Memory B cell (primary cell): ENCODE results near the gene ESAM.

Experiments used
- ATAC-seq: fragments of 150-1000 bp; cut with Tn5 transposase; 2 replicates; pipeline ENCODE4 v1.10.0; 2021; ENCODE audit warnings: low read depth, mild to moderate bottlenecking, moderate library complexity
- DNase-seq, 2 donors: peaks; one replicate each; pipeline ENCODE4 v3.0.0; 2022; ENCODE audit warnings: low spot score in 2 of 2
- H3K27ac Mint-ChIP-seq: one replicate; pipeline ENCODE4 v1.8.0; 2022; ENCODE audit warnings: mild to moderate bottlenecking, moderate library complexity, mixed read lengths
- H3K27me3 Mint-ChIP-seq: one replicate; pipeline ENCODE4 v1.8.0; 2022; ENCODE audit warnings: mixed read lengths
- H3K36me3 Mint-ChIP-seq: one replicate; pipeline ENCODE4 v1.8.0; 2022; ENCODE audit warnings: mild to moderate bottlenecking, mixed read lengths
- H3K4me1 Mint-ChIP-seq: one replicate; pipeline ENCODE4 v1.8.0; 2022; ENCODE audit warnings: mixed read lengths
- H3K4me3 Mint-ChIP-seq: one replicate; pipeline ENCODE4 v1.8.0; 2022; ENCODE audit warnings: mild to moderate bottlenecking, moderate library complexity, mixed read lengths
- H3K9me3 Mint-ChIP-seq: one replicate; pipeline ENCODE4 v1.8.0; 2022; ENCODE audit warnings: mixed read lengths

ESAM gene

DNA sequence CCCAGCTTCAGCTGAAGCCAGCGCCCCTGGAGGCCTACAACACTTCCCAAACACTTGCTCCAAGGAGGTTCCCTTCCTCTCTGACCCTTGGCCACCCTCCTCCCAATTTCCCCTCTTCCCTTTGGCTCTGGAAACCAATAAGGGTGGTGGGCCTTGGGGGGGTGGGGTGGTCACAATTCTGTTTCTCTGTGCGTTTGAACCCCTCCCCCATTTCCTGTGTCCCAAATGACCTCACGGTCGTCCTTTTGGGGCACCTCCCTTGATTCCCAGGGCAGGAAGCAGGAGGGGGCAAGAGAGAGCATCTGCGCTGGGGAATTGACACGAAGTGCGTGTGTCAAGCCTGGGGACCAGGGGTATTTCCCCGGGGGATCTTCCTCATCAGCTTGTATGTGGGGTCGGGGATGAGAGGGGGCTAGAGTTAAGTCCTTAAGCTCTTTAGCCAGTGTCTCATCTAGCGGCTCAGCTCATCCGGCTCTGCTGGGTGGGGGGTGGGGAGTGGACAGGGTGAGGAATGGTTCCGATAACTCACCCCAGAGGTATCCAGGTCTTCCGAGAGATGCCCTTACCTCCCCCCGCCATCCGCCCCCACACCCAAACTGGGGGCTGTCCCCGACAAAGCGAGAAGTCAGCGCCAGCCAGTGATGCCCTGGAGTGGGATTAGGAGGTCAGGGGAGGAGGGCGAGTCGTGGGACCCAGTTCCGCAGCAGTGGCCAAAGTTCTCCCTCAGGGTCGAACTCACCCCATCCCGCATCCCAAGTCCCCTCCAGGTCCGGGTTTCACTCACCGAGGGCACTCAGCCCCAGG, 587 bp downstream of the ESAM start:
- H3K27me3 Mint-ChIP-seq, result peaks cover 14% of the 10 kb centered on the region
- H3K27ac Mint-ChIP-seq, result peak overlapping the region; percentile 69
- H3K4me1 Mint-ChIP-seq, result peaks cover 37% of the 10 kb centered on the region
- peak overlapping the region; percentile 70 for H3K4me3 Mint-ChIP-seq
- ATAC-seq (no peak), DNase-seq (no peak)
- H3K36me3 Mint-ChIP-seq, result no peaks in the 10 kb centered on the region
- H3K9me3 Mint-ChIP-seq, result no peaks in the 10 kb centered on the region

DNA sequence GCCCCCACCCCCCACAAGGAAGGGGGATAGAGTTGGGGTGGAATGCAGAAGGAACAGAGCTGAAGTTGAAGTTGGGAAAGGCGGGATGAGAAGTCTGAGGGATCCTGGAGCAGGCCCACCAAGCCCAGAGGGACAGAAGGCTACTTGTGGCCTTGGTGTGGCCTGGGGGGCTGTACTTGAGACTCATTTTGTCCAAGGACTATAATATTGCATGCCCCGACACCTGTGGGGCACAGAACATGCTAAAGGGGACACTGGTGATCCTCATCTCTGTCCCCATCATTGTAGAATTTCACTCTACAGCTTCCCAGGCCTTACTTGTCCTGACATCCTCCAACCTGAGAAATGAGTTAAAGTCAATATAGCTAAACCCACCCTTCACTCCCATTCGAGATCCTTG, 1.3 kb downstream of the ESAM start:
- no peak for ATAC-seq
- peaks cover 20% of the 10 kb centered on the region for H3K27me3 Mint-ChIP-seq
- H3K4me3 Mint-ChIP-seq, result peak overlapping the region; percentile 68
- DNase-seq, result no peak
- H3K27ac Mint-ChIP-seq, result no peak overlapping the region
- H3K4me1 Mint-ChIP-seq, result peaks cover 37% of the 10 kb centered on the region
- no peaks in the 10 kb centered on the region for H3K9me3 Mint-ChIP-seq
- no peaks in the 10 kb centered on the region for H3K36me3 Mint-ChIP-seq

GRCh38 chr11:124760205-124760652, 1.9 kb downstream of the ESAM start:
- H3K27me3 Mint-ChIP-seq, result peaks cover 20% of the 10 kb centered on the region

DNA sequence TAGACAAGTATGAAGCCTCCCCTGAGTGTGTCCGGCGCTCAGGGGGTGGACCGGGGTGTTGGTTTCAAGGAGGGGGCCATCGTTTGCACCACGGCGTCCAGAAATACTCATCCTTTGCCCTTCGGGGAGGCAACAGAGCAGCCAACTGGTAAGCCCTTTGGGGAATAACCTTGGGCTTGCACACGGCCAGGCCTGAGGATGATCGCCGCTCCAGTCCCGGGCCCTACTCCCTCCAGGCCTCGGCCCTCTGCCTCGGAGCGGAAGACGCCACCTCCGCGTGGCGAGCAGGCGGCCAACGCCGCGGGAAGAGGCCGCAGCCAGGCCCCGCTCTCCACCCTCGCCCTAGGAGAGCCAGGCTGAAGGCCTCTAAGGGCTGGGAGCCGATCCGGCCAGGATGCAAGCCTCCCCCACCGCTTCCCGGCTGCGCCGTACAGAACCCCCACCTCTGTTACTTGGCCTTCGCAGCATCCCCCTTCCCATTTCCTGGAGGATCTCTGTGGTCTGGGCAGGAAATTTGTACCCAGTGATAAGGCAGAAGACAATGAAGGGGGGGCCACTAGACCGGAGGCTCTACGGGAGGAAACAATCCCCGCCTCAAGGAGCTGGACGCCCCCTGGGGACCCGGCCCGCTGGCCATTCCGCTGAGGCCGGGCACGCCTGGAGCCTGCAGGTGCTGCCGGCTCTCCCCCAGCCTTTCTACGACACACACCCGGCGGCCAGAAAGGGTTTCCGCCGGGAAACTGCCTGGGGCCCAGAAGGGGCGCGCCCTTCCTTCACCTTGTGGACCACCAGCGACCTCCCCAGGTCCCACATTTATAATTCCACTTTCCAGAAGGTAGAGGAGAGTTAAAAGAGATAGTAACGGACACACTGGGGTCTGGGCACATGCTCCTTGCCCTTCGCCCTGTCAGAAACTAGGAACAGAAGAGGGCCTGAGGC, 2.6 kb downstream of the ESAM start:
- Mint-ChIP-seq H3K27me3 (peaks cover 20% of the 10 kb centered on the region), H3K4me1 (peaks cover 37% of the 10 kb centered on the region), H3K9me3 (no peaks in the 10 kb centered on the region), H3K27ac (no peak overlapping the region), H3K4me3 (peak overlapping the region; percentile 68), H3K36me3 (no peaks in the 10 kb centered on the region)
- ATAC-seq (no peak), DNase-seq (no peak)

More at GRCh38 chr11:124760205-124760652, 1.9 kb downstream of the ESAM start:
- Mint-ChIP-seq H3K36me3 (no peaks in the 10 kb centered on the region), H3K27ac (no peak overlapping the region), H3K4me1 (peaks cover 37% of the 10 kb centered on the region), H3K9me3 (no peaks in the 10 kb centered on the region), H3K4me3 (peak overlapping the region; percentile 68)
- ATAC-seq, result no peak
- DNase-seq, result peak; percentile 30 to 50

DNA sequence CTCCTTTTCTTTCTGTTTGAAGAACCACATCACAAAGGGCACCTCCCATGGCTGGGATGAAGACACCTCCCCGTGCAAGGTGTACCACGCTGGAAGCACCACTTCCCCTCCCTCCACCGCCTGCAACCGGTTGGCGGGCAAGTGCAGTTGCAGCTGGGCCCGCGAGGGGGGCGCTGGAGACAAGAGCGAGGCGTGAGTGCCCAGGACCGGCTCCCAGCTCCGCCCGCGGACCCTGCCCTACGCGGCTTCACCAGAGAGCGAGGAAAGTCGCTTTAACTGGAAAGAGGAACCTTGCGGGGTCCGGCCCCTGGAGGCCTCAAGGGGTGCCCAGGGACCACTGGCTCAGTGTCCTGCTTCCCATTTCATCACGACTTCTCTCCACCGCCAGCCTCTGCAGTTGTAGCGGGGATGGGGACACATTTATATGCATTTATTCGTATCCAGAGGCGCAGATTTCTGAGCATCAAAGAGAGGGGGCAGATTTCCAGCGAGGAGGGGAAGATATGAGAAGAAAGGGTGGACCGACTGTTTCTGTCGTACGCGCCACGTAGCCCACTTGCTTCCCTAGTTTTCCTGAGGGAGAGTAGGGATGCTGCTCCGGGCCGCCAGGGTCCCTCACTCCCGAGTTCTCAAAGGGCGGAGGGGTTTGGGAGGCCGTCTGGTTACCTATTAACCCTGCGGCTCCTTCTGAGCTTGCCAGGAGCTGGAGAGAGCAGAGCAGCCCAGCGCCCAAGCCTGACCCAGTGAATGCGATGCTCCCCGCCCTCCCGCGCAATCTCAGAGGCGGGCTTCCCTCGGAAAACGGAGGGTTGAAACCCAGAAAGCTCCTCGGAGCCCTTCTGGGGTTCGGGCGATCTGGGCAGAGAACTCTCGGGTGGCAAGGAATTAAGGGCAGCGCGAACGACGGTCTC, 3.5 kb downstream of the ESAM start:
- H3K4me1 Mint-ChIP-seq, result peaks cover 35% of the 10 kb centered on the region
- no peaks in the 10 kb centered on the region for H3K9me3 Mint-ChIP-seq
- peaks cover 20% of the 10 kb centered on the region for H3K27me3 Mint-ChIP-seq
- peak overlapping the region; percentile 32 for H3K27ac Mint-ChIP-seq
- H3K4me3 Mint-ChIP-seq, result peak overlapping the region; percentile 72
- ATAC-seq, result peak; percentile 72
- DNase-seq, result peak; percentile 72 to 78
- no peaks in the 10 kb centered on the region for H3K36me3 Mint-ChIP-seq

DNA sequence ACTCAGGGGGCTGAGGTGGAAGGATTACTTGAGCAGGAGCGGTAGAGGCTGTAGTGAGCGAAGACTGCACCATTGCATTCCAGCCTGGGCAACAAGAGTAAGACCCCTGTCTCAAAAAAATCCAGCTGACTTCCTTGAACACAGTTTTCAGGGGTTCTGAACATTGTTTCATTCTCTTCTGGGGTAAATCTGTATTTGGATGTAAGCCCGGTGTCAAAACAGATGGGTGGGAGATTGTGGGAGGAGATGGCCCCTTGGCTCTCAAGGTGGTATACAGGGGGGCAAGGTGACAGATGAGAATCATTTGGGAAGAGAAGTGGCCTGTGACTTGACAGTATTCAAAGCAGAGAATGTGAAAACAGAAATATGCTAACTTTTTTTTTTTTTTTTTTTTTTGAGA, 4.8 kb downstream of the ESAM start:
- Mint-ChIP-seq H3K4me3 (no peak overlapping the region), H3K27ac (no peak overlapping the region), H3K9me3 (no peaks in the 10 kb centered on the region), H3K36me3 (no peaks in the 10 kb centered on the region), H3K4me1 (peaks cover 31% of the 10 kb centered on the region), H3K27me3 (peaks cover 20% of the 10 kb centered on the region)
- ATAC-seq (no peak), DNase-seq (no peak)

GRCh38 chr11:124756753-124757227, 5.3 kb downstream of the ESAM start:
- no peaks in the 10 kb centered on the region for H3K9me3 Mint-ChIP-seq
- DNase-seq (no peak), ATAC-seq (no peak)
- H3K27me3 Mint-ChIP-seq, result peaks cover 20% of the 10 kb centered on the region
- H3K4me1 Mint-ChIP-seq, result peaks cover 29% of the 10 kb centered on the region
- no peak overlapping the region for H3K27ac Mint-ChIP-seq
- no peak overlapping the region for H3K4me3 Mint-ChIP-seq
- H3K36me3 Mint-ChIP-seq, result no peaks in the 10 kb centered on the region

GRCh38 chr11:124756033-124756752, 5.9 kb downstream of the ESAM start:
- Mint-ChIP-seq H3K4me1 (peaks cover 23% of the 10 kb centered on the region), H3K9me3 (no peaks in the 10 kb centered on the region), H3K27me3 (peaks cover 20% of the 10 kb centered on the region), H3K27ac (no peak overlapping the region), H3K36me3 (no peaks in the 10 kb centered on the region), H3K4me3 (no peak overlapping the region)
- DNase-seq, result no peak
- no peak for ATAC-seq

DNA sequence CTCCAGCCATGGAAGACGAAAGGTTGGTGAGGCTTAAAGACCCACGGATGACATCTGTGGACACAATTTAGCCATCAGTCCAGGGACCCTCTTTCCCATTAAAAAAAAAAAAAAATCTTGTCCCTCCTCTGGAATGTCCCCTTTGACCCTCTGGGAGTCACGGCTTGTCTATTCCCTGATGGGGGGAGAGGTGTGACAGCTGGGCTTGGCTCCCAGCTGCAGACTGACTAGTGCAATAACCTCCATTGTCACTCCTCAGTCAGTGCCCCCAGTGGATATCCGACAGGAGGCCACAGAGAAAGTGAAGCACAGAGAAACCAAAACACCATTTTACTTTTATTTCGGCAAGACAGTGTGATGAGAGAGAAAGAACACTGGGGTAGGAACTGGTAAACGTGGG, 7.4 kb downstream of the ESAM start:
- no peak for DNase-seq
- H3K27me3 Mint-ChIP-seq, result peaks cover 16% of the 10 kb centered on the region
- H3K9me3 Mint-ChIP-seq, result no peaks in the 10 kb centered on the region
- H3K4me3 Mint-ChIP-seq, result no peak overlapping the region
- no peaks in the 10 kb centered on the region for H3K36me3 Mint-ChIP-seq
- ATAC-seq, result no peak
- no peak overlapping the region for H3K27ac Mint-ChIP-seq
- peaks cover 20% of the 10 kb centered on the region for H3K4me1 Mint-ChIP-seq

- ATAC-seq, result no peak
- no peaks in the 10 kb centered on the region for H3K9me3 Mint-ChIP-seq
- H3K36me3 Mint-ChIP-seq, result no peaks in the 10 kb centered on the region
- H3K4me1 Mint-ChIP-seq, result peaks cover 21% of the 10 kb centered on the region
- no peak overlapping the region for H3K27ac Mint-ChIP-seq
- DNase-seq, result no peak
- H3K4me3 Mint-ChIP-seq, result no peak overlapping the region
- peaks cover 16% of the 10 kb centered on the region for H3K27me3 Mint-ChIP-seq
Measured at GRCh38 chr11:124754309-124754708, 7.8 kb downstream of the ESAM start.

- Mint-ChIP-seq H3K4me1 (peaks cover 20% of the 10 kb centered on the region), H3K4me3 (no peak overlapping the region), H3K36me3 (no peaks in the 10 kb centered on the region), H3K27ac (no peak overlapping the region), H3K27me3 (peaks cover 15% of the 10 kb centered on the region), H3K9me3 (no peaks in the 10 kb centered on the region)
- no peak for ATAC-seq
- no peak for DNase-seq
Measured at GRCh38 chr11:124753624-124754023, 8.5 kb downstream of the ESAM start.

DNA sequence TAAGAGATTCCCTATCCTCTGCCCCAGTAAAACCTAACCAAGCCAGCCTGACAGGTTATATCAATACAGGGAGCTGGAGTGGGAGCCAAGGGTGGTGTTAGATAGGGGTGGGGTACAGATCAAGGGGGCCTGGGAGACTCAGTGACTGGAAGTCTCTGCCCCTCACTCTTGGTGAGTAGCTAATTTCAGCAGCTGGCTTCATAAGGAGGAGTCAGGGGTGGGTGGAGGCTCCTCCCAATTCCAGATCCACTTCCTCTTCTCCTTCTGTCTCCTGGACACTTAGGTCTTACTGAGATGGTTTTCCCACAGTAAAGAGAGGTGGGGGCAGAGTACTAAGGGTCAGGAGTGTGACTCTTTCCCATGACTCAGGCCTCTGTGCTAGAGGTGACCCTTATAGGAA, 8.9 kb downstream of the ESAM start:
- H3K27ac Mint-ChIP-seq, result no peak overlapping the region
- DNase-seq (no peak), ATAC-seq (no peak)
- H3K4me3 Mint-ChIP-seq, result no peak overlapping the region
- no peaks in the 10 kb centered on the region for H3K36me3 Mint-ChIP-seq
- no peaks in the 10 kb centered on the region for H3K9me3 Mint-ChIP-seq
- H3K27me3 Mint-ChIP-seq, result peaks cover 12% of the 10 kb centered on the region
- peaks cover 20% of the 10 kb centered on the region for H3K4me1 Mint-ChIP-seq
